Fibroblast of lung (primary cell): ENCODE data around the gene AGTR1. TPM values are rescaled to one million over a fixed set of nuclear protein-coding genes. Genes with fewer than 3 reads are reported as not detected.

Experiments
- DNase-seq, 2 donors: peaks; one replicate each; pipeline versions ENCODE4 v3.0.0 to v3.0.0-alpha.2; 2010; ENCODE audit warnings: low read depth in 2 of 2
- H2AFZ ChIP-seq: 2 replicates; pipeline ENCODE4 v1.5.1; 2012; ENCODE audit warnings: low read length, control low read depth, inconsistent platforms
- H3K27ac ChIP-seq: 2 replicates; pipeline ENCODE4 v1.5.1; 2011; ENCODE audit warnings: low read length, control low read depth; ENCODE audit not compliant: insufficient read depth
- H3K27me3 ChIP-seq: 2 replicates; pipeline ENCODE4 v1.5.1; 2011; ENCODE audit warnings: mild to moderate bottlenecking, low read length; ENCODE audit not compliant: control insufficient read depth, insufficient read depth
- H3K36me3 ChIP-seq: 2 replicates; pipeline ENCODE4 v1.5.1; 2011; ENCODE audit warnings: low read length; ENCODE audit not compliant: control insufficient read depth, insufficient read depth
- H3K4me1 ChIP-seq: 2 replicates; pipeline ENCODE4 v1.5.1; 2011; ENCODE audit warnings: low read length; ENCODE audit not compliant: control insufficient read depth, insufficient read depth; ENCODE audit errors: extremely low read depth
- H3K4me2 ChIP-seq: 2 replicates; pipeline ENCODE4 v1.5.1; 2011; ENCODE audit warnings: low read length, control low read depth; ENCODE audit not compliant: insufficient read depth; ENCODE audit errors: extremely low read depth
- H3K4me3 ChIP-seq, 4 experiments: fragments of 200-600 bp in 1 of 4; sonication (generic) in 1 of 4; replicated peaks in 1 of 4; 2 replicates each; pipeline ENCODE4 v1.5.1; 2011 to 2016; ENCODE audit warnings: low read length in 4 of 4, low read depth in 3 of 4, mild to moderate bottlenecking in 3 of 4, control low read depth in 2 of 4, inconsistent platforms in 1 of 4, mixed read lengths in 1 of 4; ENCODE audit not compliant: insufficient read depth in 1 of 4; ENCODE audit errors: control extremely low read depth in 1 of 4
- H3K79me2 ChIP-seq: 2 replicates; pipeline ENCODE4 v1.5.1; 2012; ENCODE audit warnings: mild to moderate bottlenecking, low read length, inconsistent platforms; ENCODE audit not compliant: control insufficient read depth, insufficient read depth
- H3K9ac ChIP-seq: 2 replicates; pipeline ENCODE4 v1.5.1; 2011; ENCODE audit warnings: mild to moderate bottlenecking, low read length, control low read depth; ENCODE audit not compliant: insufficient read depth
- H3K9me3 ChIP-seq: 2 replicates; pipeline ENCODE4 v1.5.1; 2012; ENCODE audit warnings: low read depth, low read length; ENCODE audit not compliant: control insufficient read depth, insufficient read depth
- H4K20me1 ChIP-seq: 2 replicates; pipeline ENCODE4 v1.5.1; 2011; ENCODE audit warnings: low read length; ENCODE audit not compliant: control insufficient read depth, insufficient read depth; ENCODE audit errors: extremely low read depth
- CTCF ChIP-seq, 2 donors: IDR thresholded peaks in 1 of 2; conservative IDR thresholded peaks in 1 of 2; 1 replicate in 1 of 2; 2 replicates in 1 of 2; pipeline ENCODE4 v1.5.1; 2011 to 2012; ENCODE audit warnings: low read length in 2 of 2, control low read depth in 1 of 2, inconsistent platforms in 1 of 2, low read depth in 1 of 2, mild to moderate bottlenecking in 1 of 2
- EZH2 ChIP-seq: IDR thresholded peaks from 2 replicates; pipeline ENCODE4 v1.5.1; 2012; ENCODE audit warnings: low read length, control low read depth, mild to moderate bottlenecking; ENCODE audit errors: missing control alignments
- polyA plus RNA-seq, 2 donors: library from polyadenylated mRNA; depleted of rRNA in 1 of 2; stranded (reverse) in 1 of 2; unstranded in 1 of 2; fragments of >200 nt; gene quantifications; 2 replicates each; pipeline ENCODE4 v1.2.1, GENCODE V29; 2011 to 2012; ENCODE audit warnings: missing spikeins in 1 of 2
- total RNA-seq: library from RNA; depleted of rRNA; stranded (reverse); fragments of >200 nt; gene quantifications from 2 replicates; pipeline ENCODE4 v1.2.1, GENCODE V29; 2014

Gene AGTR1
- total and polyA plus RNA-seq, 2 donors (not counting 1 experiment from before 2014, with no cell fraction given) = 1.2 to 3.9 TPM

GRCh38 chr3:148654433-148654832, 43.3 kb upstream of the AGTR1 start:
- H3K79me2 ChIP-seq = no peaks in the 10 kb centered on the region
- H3K27me3 ChIP-seq = no peaks in the 10 kb centered on the region
- no peak for DNase-seq
- TF ChIP-seq EZH2 = no peak
- TF ChIP-seq CTCF (conservative IDR thresholded peaks at IDR 0.05 in 1 of 2, IDR thresholded peaks at IDR 0.05 in 1 of 2; ENCODE audit: low read depth in 1 of 2, low read length in 2 of 2) = no peak
- no peaks in the 10 kb centered on the region for H3K4me1 ChIP-seq
- no peak overlapping the region for H2AFZ ChIP-seq
- no peaks in the 10 kb centered on the region for H4K20me1 ChIP-seq
- no peak overlapping the region for H3K9ac ChIP-seq
- no peak overlapping the region for H3K27ac ChIP-seq
- no peak overlapping the region for H3K4me2 ChIP-seq
- H3K4me3 ChIP-seq = no peak overlapping the region
- no peaks in the 10 kb centered on the region for H3K36me3 ChIP-seq
- H3K9me3 ChIP-seq = no peaks in the 10 kb centered on the region

DNA sequence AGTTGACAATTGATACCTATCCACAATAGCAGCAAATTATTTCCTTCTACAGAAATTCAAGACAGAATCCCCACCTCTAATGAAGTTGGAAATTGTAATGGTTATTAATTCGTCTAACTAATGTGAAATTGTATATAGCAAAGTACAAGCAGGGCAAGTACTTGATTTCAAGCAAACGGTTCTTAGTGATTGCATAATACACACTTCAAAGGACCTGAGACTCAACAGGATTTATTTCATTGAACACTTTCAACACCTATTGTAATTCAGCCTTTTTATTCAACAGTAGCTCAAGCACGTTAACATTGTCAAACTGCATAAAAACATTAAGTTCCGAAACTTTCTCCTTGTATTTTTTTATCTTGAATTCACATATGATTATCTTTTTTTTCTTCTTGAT, 40.2 kb upstream of the AGTR1 start:
- H2AFZ ChIP-seq = no peak overlapping the region
- no peak for DNase-seq
- TF ChIP-seq EZH2 (no peak), CTCF (conservative IDR thresholded peaks at IDR 0.05 in 1 of 2, IDR thresholded peaks at IDR 0.05 in 1 of 2; ENCODE audit: low read depth in 1 of 2, low read length in 2 of 2) (no peak)
- H3K4me1 ChIP-seq = no peaks in the 10 kb centered on the region
- H3K4me2 ChIP-seq = no peak overlapping the region
- no peak overlapping the region for H3K4me3 ChIP-seq
- H3K27ac ChIP-seq = no peak overlapping the region
- H3K9me3 ChIP-seq = no peaks in the 10 kb centered on the region
- H3K79me2 ChIP-seq = no peaks in the 10 kb centered on the region
- H3K9ac ChIP-seq = no peak overlapping the region
- no peaks in the 10 kb centered on the region for H3K27me3 ChIP-seq
- H4K20me1 ChIP-seq = no peaks in the 10 kb centered on the region
- H3K36me3 ChIP-seq = no peaks in the 10 kb centered on the region

DNA sequence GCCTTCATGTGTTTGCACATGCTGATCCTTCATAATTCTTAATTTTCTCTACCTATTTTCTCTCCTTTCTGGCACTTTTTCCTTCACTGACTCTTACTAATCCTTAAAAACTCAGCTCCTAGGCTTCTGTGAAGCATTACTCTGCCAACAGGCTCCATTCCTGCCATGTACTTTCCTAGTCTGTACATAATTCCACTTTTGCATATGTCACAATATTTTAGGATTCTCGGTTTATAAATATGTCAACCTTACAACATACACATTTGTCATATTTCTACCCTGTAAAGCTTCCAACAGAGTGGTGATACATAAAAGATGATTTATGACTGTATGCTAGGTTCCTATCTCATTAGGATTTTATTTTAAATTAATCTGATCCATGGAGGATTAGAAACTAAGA, 38.2 kb upstream of the AGTR1 start:
- Histone ChIP-seq H3K9ac (no peak overlapping the region), H3K9me3 (no peaks in the 10 kb centered on the region), H2AFZ (no peak overlapping the region), H4K20me1 (no peaks in the 10 kb centered on the region), H3K36me3 (no peaks in the 10 kb centered on the region), H3K4me1 (no peaks in the 10 kb centered on the region), H3K4me2 (no peak overlapping the region), H3K27ac (no peak overlapping the region), H3K4me3 (no peak overlapping the region), H3K27me3 (no peaks in the 10 kb centered on the region), H3K79me2 (no peaks in the 10 kb centered on the region)
- no peak for TF ChIP-seq CTCF (conservative IDR thresholded peaks at IDR 0.05 in 1 of 2, IDR thresholded peaks at IDR 0.05 in 1 of 2; ENCODE audit: low read depth in 1 of 2, low read length in 2 of 2)
- no peak for TF ChIP-seq EZH2
- no peak for DNase-seq
